Stimulated activated CD4-positive, alpha-beta T cell treated with anti-CD3 and anti-CD28 coated beads, Interleukin-2, amount 100 ng/mL, for 48 hours (primary cell): ENCODE results near the gene PLAU.

Experiments used
- DNase-seq, 2 donors: peaks; one replicate each; pipeline ENCODE4 v3.0.0-alpha.2; 2020

Gene PLAU

GRCh38 chr10:73910764-73911552 lies at the start of gene PLAU:
Gene PLAU, plus strand, starts transcription at chr10:73911132. Its CDS starts 424 bp downstream, at chr10:73911556.
- no peak for DNase-seq

- DNase-seq, result no peak
Measured at GRCh38 chr10:73862011-73862410, 48.9 kb upstream of the PLAU start.

- DNase-seq, result no peak
Measured at GRCh38 chr10:73863039-73863817, 47.7 kb upstream of the PLAU start.

- DNase-seq, result no peak
Measured at GRCh38 chr10:73864229-73864628, 46.7 kb upstream of the PLAU start.

DNA sequence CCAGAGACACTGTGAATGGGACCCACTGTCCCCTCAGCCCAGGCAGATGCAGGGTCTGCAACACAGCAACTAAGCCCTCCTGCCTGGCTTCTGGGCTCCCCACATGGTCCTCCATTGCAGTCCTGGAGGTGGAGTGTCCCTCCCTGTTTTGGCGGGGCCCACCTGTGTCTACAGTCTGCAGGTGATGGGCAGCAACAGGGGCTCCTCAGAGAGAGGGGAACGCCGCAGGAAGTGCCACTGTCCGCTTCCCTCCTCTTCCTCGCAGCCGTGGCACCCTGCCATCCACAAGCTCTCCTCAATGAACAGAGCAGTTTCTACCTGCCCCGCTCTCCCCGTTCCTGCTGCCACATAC lies 45.8 kb upstream of the PLAU start:
- no peak for DNase-seq

- DNase-seq, result peak in 1 of 2 donors; percentile 36
Measured at GRCh38 chr10:73865459-73866442, 45.2 kb upstream of the PLAU start.

- DNase-seq, result no peak
Measured at GRCh38 chr10:73866621-73867020, 44.3 kb upstream of the PLAU start.

DNA sequence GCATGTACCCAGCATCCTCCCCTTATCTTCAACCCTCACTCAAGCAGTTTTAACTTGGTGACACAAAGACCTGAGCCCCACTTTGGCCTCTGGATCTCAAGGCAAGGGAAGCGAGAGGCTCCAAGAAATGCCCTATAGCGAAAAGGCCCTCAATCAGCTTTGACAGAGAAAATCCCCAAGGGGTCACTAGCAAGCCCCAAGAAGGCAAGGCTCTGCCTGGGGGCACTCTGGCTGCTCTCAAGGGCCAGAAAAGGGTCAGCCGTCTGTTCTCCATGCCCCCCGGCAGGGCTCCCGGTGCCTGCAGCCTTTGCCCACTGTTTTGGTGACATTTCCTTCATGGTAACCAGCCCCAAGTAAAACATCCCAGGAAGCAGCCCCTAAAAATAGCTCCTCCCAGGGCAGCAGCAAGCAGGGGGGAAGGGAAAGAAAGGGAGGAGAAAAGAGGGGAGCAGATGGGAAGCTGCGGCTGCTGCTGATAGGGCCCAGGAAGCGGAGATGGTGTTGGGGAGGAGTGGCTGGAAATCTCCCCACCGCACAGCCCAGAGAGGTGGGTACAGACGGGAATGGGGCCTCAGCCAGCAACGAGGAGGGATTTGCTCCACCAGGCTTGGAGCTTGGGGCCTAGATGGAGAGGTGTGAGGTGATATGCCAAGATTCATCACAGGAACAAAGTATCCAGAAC lies 43.7 kb upstream of the PLAU start:
- DNase-seq, result no peak

DNA sequence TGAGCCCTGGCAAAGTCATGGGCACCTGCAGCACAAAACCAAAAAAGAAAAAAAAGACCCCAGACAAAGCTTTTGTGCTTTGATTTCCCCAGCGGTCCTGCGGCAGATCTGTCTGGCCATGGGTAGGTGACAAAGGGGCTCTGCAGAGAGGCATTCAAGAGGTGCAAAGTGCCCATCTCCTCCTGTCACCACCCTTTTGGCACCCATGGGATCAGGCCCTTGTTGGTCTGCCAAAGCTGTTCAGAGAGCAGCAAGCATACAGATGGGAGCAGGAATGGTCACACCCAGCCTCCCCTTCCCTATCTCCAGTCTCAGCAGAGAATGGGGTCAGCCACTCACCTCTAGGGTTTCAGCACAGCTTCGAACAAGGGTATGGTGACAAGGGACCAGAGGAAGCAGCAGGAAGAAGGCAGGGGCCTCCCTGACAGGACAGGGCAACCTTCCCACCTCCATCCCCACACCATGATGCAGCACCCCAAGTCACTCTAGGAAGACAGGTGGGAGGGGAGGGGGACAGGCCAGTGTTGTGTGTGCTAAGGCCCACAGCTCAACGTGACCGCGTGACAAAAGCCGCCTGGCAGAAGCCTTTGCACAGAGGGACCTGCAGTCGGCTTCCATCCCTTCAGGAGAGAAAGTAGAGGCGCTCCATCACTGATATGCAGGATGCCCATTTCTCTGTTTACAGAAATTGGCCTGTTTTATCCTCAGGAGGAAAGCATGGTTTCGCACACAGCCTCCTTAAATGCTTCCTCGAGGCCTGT lies 42.9 kb upstream of the PLAU start:
- no peak for DNase-seq

GRCh38 chr10:73868655-73869195 lies 42.2 kb upstream of the PLAU start:
- no peak for DNase-seq

- no peak for DNase-seq
Measured at GRCh38 chr10:73871295-73872189, 39.4 kb upstream of the PLAU start.

- no peak for DNase-seq
Measured at GRCh38 chr10:73872190-73872710, 38.7 kb upstream of the PLAU start.

DNA sequence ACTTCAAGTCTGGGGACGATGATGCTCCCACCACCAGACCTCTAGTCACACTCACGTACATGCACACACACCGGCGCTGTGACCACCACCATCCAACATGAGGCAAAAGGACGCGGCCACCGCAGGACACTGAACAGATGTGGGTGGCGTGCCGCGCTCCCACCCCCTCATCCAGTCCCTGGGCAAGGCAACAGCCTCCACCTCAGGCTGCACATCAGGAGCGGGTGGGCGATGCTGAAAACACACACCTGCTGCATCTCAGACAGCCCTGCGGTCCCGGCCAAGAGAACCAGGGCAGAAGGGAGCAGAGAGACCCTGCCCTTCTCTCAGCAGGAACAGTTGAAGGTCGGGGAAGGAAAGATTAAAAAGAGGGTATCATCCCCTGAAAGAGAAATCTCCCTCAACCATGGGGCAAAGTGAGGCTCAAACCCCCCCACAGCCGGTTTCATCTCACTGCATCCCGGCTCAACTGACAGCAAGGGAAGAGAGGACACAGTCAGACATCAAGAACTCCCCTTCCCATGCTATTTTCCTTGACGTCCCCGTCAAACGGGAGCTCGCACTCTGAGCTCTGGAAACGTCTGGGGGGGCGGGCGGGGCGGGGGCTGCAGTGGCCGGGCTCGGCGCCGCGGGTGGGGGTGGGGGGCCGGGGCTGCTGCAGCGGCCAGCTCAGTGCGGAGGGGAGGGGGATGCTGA lies 37.6 kb upstream of the PLAU start:
- DNase-seq, result no peak

GRCh38 chr10:73873838-73874215 lies 37.1 kb upstream of the PLAU start:
- peak in 1 of 2 donors; percentile 7 for DNase-seq

GRCh38 chr10:73874267-73875138 lies 36.4 kb upstream of the PLAU start, which contains the start of gene CAMK2G:
Gene CAMK2G, minus strand, starts transcription at chr10:73874555. Its CDS starts 94 bp downstream, at chr10:73874461.
- peak; percentile 65 to 72 for DNase-seq

DNA sequence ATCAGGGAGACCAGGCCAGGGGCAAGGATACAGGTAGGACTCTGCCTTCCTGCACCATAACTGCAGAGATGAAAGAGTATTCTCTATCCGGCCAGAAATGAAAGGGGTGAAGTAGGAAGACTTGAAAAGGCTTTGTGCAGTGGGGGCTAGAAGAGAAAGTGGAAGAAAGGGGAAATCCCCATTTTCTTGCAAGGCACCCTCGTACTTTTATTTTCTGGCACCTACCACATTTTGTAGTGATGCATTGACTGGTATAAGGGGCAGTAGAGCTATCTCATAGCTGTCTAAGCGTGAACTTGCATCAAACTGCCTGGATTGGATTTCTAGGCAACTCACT lies 35.8 kb upstream of the PLAU start:
- DNase-seq, result no peak

GRCh38 chr10:73876157-73876556 lies 34.8 kb upstream of the PLAU start:
- no peak for DNase-seq

GRCh38 chr10:73876566-73876965 lies 34.4 kb upstream of the PLAU start:
- DNase-seq, result no peak
